Fibroblast of gingiva (primary cell): ENCODE results near the gene RPS15.

Experiments
- DNase-seq: peaks from one replicate; pipeline ENCODE4 v3.0.0-alpha.2; 2011; ENCODE audit warnings: low read depth

RPS15 gene

GRCh38 chr19:1420590-1420989 is 17.6 kb upstream of the RPS15 start:
- no peak for DNase-seq

- DNase-seq: no peak
These were observed 16.8 kb upstream of the RPS15 start for GRCh38 chr19:1421218-1421957.

- DNase-seq: no peak
These were observed 16.3 kb upstream of the RPS15 start for GRCh38 chr19:1421958-1422305.

GRCh38 chr19:1422360-1422759 is 15.8 kb upstream of the RPS15 start:
- no peak for DNase-seq

GRCh38 chr19:1422943-1423342 is 15.3 kb upstream of the RPS15 start:
- no peak for DNase-seq

- DNase-seq: no peak
These were observed 14.6 kb upstream of the RPS15 start for GRCh38 chr19:1423436-1424191.

GRCh38 chr19:1424192-1424955 is 13.8 kb upstream of the RPS15 start:
- no peak for DNase-seq

GRCh38 chr19:1425102-1425837 is 12.9 kb upstream of the RPS15 start:
- DNase-seq: no peak

GRCh38 chr19:1425902-1426301 is 12.3 kb upstream of the RPS15 start:
- no peak for DNase-seq

- DNase-seq: no peak
These were observed 11.5 kb upstream of the RPS15 start for GRCh38 chr19:1426736-1427135.

- no peak for DNase-seq
These were observed 10.8 kb upstream of the RPS15 start for GRCh38 chr19:1427221-1427920.

GRCh38 chr19:1428738-1429391 is 9.3 kb upstream of the RPS15 start:
- DNase-seq: no peak

GRCh38 chr19:1429750-1430149 is 8.4 kb upstream of the RPS15 start:
- DNase-seq: no peak

- no peak for DNase-seq
These were observed 8.0 kb upstream of the RPS15 start for GRCh38 chr19:1430246-1430645.

GRCh38 chr19:1431759-1432506 is 6.3 kb upstream of the RPS15 start:
- DNase-seq: no peak

- no peak for DNase-seq
These were observed 5.7 kb upstream of the RPS15 start for GRCh38 chr19:1432507-1432887.

- no peak for DNase-seq
These were observed 4.8 kb upstream of the RPS15 start for GRCh38 chr19:1433119-1434039.

- no peak for DNase-seq
These were observed 4.2 kb upstream of the RPS15 start for GRCh38 chr19:1434040-1434366.

- no peak for DNase-seq
These were observed 3.6 kb upstream of the RPS15 start for GRCh38 chr19:1434577-1435060.
